Epithelial cell of proximal tubule (primary cell): Measurements from ENCODE around the gene FAM3B. TPM values are rescaled to one million over a fixed set of nuclear protein-coding genes. Genes with fewer than 3 reads are reported as not detected.

ENCODE experiments used
- DNase-seq: peaks from one replicate; pipeline ENCODE4 v3.0.0-alpha.2; 2011; ENCODE audit warnings: low read depth
- H3K4me3 ChIP-seq: 2 replicates; pipeline ENCODE4 v1.5.1; 2011; ENCODE audit warnings: low read depth, mild to moderate bottlenecking, low read length
- total RNA-seq: library from RNA; depleted of rRNA; stranded (reverse); fragments of >200 nt; gene quantifications from 2 replicates; pipeline ENCODE4 v1.2.3, GENCODE V29; 2015
- TF ChIP-seq, protein P1 (sequence below): conservative IDR thresholded peaks from 2 replicates; pipeline ENCODE4 v1.5.1; 2012; ENCODE audit warnings: low read depth, mild to moderate bottlenecking, low read length

The FAM3B gene
- total RNA-seq, 1 donor from 2014 or later: 0.35 TPM

DNA sequence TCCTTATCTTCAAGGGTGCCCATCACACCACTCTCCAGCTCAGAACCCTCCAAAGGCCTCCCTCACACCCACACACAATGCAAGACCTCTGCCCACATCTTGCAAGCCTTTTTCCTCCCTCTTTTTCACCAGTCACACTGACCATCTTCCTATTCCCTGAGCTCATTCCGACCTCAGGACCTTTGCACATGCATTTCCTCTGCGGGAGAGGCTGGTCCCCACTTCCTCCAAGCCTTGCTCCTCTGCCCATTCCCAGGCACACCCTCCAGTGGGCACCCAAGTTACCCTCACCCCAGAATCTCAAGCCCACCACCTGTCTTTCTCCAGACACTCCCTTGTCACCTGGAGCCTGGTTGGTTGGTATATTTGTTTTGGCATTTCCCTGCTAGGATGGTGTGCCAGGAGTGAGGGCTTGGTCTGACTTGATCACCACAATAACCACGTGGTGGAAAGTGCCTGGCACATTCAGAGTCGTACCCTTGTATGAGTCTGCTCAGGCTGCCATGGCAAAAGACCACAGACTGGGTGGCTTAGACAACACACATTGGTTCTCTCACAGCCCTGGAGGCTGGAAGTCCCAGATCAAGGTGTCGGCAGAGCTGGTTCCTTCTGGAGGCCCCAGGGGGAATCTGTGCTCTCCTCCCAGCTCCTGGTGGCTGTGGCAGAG is 58.4 kb downstream of the FAM3B start:
- TF ChIP-seq, protein P1, sequence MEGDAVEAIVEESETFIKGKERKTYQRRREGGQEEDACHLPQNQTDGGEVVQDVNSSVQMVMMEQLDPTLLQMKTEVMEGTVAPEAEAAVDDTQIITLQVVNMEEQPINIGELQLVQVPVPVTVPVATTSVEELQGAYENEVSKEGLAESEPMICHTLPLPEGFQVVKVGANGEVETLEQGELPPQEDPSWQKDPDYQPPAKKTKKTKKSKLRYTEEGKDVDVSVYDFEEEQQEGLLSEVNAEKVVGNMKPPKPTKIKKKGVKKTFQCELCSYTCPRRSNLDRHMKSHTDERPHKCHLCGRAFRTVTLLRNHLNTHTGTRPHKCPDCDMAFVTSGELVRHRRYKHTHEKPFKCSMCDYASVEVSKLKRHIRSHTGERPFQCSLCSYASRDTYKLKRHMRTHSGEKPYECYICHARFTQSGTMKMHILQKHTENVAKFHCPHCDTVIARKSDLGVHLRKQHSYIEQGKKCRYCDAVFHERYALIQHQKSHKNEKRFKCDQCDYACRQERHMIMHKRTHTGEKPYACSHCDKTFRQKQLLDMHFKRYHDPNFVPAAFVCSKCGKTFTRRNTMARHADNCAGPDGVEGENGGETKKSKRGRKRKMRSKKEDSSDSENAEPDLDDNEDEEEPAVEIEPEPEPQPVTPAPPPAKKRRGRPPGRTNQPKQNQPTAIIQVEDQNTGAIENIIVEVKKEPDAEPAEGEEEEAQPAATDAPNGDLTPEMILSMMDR: no peak
- no peak overlapping the region for H3K4me3 ChIP-seq
- no peak for DNase-seq

DNA sequence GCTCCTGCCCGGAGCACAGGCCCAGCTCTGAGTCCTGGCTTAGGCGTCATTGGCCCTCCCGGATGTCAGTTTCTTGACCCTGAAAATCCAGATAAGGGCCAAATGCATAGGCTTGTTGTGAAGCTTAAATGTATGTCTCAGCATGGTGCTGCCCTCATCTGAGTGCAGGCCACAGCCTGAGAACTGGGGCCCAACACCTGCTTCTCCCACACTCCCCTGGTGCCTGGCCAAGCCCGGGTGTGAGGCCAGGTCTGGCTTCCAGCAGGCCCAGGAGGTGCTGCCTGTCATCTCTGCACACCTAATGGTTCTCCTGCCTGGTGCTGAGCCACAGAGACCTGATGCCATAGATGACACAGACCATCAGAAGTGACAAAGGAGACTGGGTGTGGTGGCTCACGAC is 59.3 kb downstream of the FAM3B start:
- TF ChIP-seq, protein P1: no peak
- no peak for DNase-seq
- no peak overlapping the region for H3K4me3 ChIP-seq

DNA sequence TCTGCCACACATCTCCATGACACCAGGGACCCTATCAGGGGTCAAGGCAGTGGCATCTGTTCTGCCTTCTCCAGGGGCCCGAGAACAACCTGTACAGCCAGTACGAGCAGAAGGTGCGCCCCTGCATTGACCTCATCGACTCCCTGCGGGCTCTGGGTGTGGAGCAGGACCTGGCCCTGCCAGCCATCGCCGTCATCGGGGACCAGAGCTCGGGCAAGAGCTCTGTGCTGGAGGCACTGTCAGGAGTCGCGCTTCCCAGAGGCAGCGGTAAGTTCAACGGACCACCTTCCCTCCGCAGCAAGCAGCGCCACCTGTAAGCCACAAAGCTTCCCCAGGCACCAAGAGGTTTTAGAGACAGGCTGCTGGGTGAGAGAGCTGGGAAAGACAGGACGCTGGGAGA is 61.1 kb downstream of the FAM3B start:
- H3K4me3 ChIP-seq: no peak overlapping the region
- DNase-seq: no peak
- TF ChIP-seq, protein P1: no peak

DNA sequence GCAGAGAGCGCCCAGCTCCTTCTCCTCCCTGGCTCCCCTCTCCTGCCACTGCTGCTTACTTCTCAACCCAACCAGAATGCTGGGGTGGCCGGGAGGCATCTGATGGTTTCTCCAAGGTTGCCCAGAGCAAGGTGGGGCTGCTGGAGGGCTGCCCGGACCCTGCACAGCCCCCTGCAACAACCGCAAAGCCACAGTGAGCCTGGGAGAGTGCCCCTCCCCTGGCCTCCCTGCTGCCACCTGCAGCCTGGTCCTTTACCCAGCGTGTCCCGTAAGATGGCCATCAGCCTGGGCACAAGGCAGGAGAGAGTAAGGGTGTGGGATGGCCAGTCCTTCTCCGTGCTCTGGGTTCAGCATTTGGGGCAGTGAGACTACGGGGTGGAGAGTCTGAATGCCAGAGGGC is 62.2 kb downstream of the FAM3B start:
- H3K4me3 ChIP-seq: no peak overlapping the region
- TF ChIP-seq, protein P1: no peak
- DNase-seq: no peak

DNA sequence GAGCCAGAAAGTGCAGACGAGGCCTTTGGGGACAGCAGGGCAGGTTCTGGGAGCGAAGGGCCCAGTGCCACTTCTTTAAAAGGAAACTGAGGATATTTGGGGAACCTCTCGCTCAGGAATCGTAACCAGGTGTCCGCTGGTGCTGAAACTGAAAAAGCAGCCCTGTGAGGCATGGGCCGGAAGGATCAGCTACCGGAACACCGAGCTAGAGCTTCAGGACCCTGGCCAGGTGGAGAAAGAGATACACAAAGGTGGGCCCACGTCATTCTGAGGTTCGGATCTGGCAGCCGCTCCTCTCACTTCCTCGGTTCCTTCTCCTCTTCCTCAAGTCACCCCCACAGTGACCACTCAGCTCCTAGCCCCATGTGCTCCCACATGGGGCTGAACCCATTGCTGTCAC is 63.3 kb downstream of the FAM3B start:
- TF ChIP-seq, protein P1: no peak
- DNase-seq: no peak
- H3K4me3 ChIP-seq: no peak overlapping the region

DNA sequence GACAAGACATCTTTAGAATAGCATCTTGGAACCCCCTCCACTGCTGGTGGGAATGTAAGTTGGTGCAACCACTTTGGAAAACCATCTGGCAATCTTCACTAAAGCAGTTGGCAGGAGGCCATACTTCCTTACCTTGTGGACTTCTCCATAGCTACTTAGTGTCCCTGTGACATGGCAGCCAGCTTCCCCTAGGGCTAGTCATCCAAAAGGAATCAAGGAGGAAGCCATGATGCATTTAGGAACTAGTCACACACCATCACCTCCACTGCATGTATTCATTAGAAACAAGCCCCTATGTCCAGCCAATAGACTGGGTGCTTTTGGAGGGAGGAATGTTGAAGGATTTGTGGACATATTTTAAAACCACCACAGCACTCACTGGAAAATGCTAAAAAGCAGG is 65.1 kb downstream of the FAM3B start:
- no peak overlapping the region for H3K4me3 ChIP-seq
- TF ChIP-seq, protein P1: no peak
- no peak for DNase-seq

DNA sequence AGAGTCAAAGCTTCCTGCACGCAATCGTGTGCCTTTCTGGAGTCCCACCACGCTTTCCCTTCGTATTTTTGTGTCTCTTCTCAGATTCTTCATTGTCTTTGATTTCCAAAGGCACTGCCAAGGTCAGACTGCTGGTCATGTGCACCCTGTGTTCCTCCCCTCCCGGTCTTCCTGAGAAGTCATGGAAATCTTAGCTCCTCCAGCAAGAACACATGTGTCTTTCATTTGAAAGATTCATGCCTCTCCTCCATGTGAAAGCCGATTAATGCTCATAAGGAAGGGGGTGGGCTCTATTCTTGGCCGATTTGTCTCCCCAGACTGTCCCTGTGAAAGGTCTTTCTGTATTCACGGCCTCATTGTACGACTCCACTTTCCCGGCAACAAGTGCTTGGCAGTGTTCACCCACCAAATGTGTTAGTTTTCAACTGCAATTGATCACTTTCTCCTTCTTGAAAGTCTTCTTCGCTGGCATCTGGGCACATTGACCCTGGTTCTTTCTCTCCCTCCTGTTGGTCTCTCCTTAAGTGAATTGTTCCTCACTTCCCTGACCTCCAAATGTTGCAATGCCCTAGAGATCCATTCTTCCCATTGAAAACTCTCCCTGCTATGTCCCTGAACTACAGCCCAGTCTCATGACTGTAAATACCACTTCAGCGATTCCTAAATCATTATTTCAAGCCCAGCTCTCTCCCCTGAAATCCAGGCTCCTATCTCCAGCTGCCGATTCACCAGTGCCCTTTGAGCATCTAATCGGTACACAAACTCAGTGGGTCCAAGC is 70.6 kb downstream of the FAM3B start:
- TF ChIP-seq, protein P1: no peak
- no peak overlapping the region for H3K4me3 ChIP-seq
- DNase-seq: no peak
